Endodermal cell (in vitro differentiated cells): ENCODE measurements around the gene SLC6A18. TPM values are rescaled to one million over a fixed set of nuclear protein-coding genes. Genes with fewer than 3 reads are reported as not detected.

Source experiments
- DNase-seq: peaks from one replicate; pipeline ENCODE4 v3.0.0-alpha.2; 2017
- H3K27ac ChIP-seq: 2 replicates; pipeline ENCODE4 v1.5.1; 2013; ENCODE audit warnings: mild to moderate bottlenecking, low read depth, low read length, moderate library complexity
- H3K27me3 ChIP-seq: 2 replicates; pipeline ENCODE4 v1.6.1; 2013; ENCODE audit warnings: mild to moderate bottlenecking, low read length, moderate library complexity; ENCODE audit not compliant: insufficient read depth, control insufficient read depth, poor library complexity, severe bottlenecking
- H3K36me3 ChIP-seq: 2 replicates; pipeline ENCODE4 v1.7.0; 2013; ENCODE audit warnings: mild to moderate bottlenecking, low read length, moderate library complexity; ENCODE audit not compliant: control insufficient read depth, insufficient read depth
- H3K4me1 ChIP-seq: one replicate; pipeline ENCODE4 v1.7.0; 2013; ENCODE audit warnings: low read length; ENCODE audit not compliant: control insufficient read depth, insufficient read depth
- H3K4me3 ChIP-seq: 2 replicates; pipeline ENCODE4 v1.5.1; 2013; ENCODE audit warnings: mild to moderate bottlenecking, low read length, moderate library complexity
- H3K9ac ChIP-seq: 2 replicates; pipeline ENCODE4 v1.6.1; 2013; ENCODE audit warnings: mild to moderate bottlenecking, low read length, moderate library complexity; ENCODE audit not compliant: poor library complexity, severe bottlenecking; ENCODE audit errors: extremely low read depth
- H3K9me3 ChIP-seq: 2 replicates; pipeline ENCODE4 v1.6.1; 2013; ENCODE audit warnings: mild to moderate bottlenecking, low read length, moderate library complexity; ENCODE audit not compliant: control insufficient read depth
- H3K27ac Mint-ChIP-seq: 2 replicates; pipeline ENCODE4 v1.8.0; 2020; ENCODE audit warnings: mixed read lengths
- H3K27me3 Mint-ChIP-seq: 2 replicates; pipeline ENCODE4 v1.8.0; 2021; ENCODE audit warnings: mild to moderate bottlenecking, mixed read lengths; ENCODE audit not compliant: insufficient read depth
- H3K36me3 Mint-ChIP-seq: 2 replicates; pipeline ENCODE4 v1.8.0; 2020; ENCODE audit warnings: low read depth, mixed read lengths
- H3K4me1 Mint-ChIP-seq: 2 replicates; pipeline ENCODE4 v1.8.0; 2020; ENCODE audit warnings: mixed read lengths
- H3K4me3 Mint-ChIP-seq: 2 replicates; pipeline ENCODE4 v1.8.0; 2020; ENCODE audit warnings: mild to moderate bottlenecking, moderate library complexity, mixed read lengths
- H3K9me3 Mint-ChIP-seq: 2 replicates; pipeline ENCODE4 v1.8.0; 2020; ENCODE audit warnings: mild to moderate bottlenecking, mixed read lengths
- WGBS, 2 experiments: methylation state at CpG; one replicate each; pipeline versions ENCODE4 v1.1.5 to v1.1.7; 2013; ENCODE audit warnings: missing lambda C conversion rate in 2 of 2, mixed read lengths in 1 of 2; ENCODE audit not compliant: insufficient coverage in 1 of 2, insufficient read length in 1 of 2; 5-methylcytosine and 5-hydroxymethylcytosine counted together
- total RNA-seq, 2 donors: library from RNA; stranded (reverse); fragmentation: NEBNext Ultra II Directional in 1 of 2; extraction: Animal tissue kit (Norgen Biotek cat#: 25700) in 1 of 2; gene quantifications; 2 replicates in 1 of 2; 3 replicates in 1 of 2; pipeline ENCODE4 v1.2.1, GENCODE V29; 2021
- TF ChIP-seq, protein P1 (sequence below): fragments of 200-600 bp; sonication (generic); conservative IDR thresholded peaks from 2 replicates; pipeline ENCODE4 v1.5.0; 2021; ENCODE audit warnings: antibody characterized with exemption, mild to moderate bottlenecking

SLC6A18 gene
- total RNA-seq, 2 donors from 2014 or later: not detected

GRCh38 chr5:1230551-1230950 lies 5.4 kb downstream of the SLC6A18 start:
- TF ChIP-seq, protein P1, sequence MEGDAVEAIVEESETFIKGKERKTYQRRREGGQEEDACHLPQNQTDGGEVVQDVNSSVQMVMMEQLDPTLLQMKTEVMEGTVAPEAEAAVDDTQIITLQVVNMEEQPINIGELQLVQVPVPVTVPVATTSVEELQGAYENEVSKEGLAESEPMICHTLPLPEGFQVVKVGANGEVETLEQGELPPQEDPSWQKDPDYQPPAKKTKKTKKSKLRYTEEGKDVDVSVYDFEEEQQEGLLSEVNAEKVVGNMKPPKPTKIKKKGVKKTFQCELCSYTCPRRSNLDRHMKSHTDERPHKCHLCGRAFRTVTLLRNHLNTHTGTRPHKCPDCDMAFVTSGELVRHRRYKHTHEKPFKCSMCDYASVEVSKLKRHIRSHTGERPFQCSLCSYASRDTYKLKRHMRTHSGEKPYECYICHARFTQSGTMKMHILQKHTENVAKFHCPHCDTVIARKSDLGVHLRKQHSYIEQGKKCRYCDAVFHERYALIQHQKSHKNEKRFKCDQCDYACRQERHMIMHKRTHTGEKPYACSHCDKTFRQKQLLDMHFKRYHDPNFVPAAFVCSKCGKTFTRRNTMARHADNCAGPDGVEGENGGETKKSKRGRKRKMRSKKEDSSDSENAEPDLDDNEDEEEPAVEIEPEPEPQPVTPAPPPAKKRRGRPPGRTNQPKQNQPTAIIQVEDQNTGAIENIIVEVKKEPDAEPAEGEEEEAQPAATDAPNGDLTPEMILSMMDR: no peak
- 91 to 95% methylated on average over 15 to 17 of the region's 17 CpGs for WGBS, 2 experiments
- no peaks in the 10 kb centered on the region for H3K36me3 Mint-ChIP-seq

GRCh38 chr5:1231354-1231905 lies 6.2 kb downstream of the SLC6A18 start:
- Histone ChIP-seq H3K4me1 (no peaks in the 10 kb centered on the region), H3K36me3 (no peaks in the 10 kb centered on the region), H3K4me3 (no peak overlapping the region), H3K9ac (no peak overlapping the region), H3K27ac (no peak overlapping the region), H3K9me3 (no peaks in the 10 kb centered on the region), H3K27me3 (no peaks in the 10 kb centered on the region)
- Mint-ChIP-seq H3K9me3 (peaks cover 2% of the 10 kb centered on the region), H3K4me1 (no peaks in the 10 kb centered on the region), H3K36me3 (no peaks in the 10 kb centered on the region), H3K27me3 (no peaks in the 10 kb centered on the region), H3K27ac (no peak overlapping the region), H3K4me3 (no peak overlapping the region)
- no peak for DNase-seq
- TF ChIP-seq, protein P1: no peak
- 89% methylated on average over 10 to 13 of the region's 13 CpGs for WGBS, 2 experiments

More at GRCh38 chr5:1230551-1230950, 5.4 kb downstream of the SLC6A18 start:
- Histone ChIP-seq H3K9me3 (no peaks in the 10 kb centered on the region), H3K4me3 (no peak overlapping the region), H3K36me3 (no peaks in the 10 kb centered on the region), H3K9ac (no peak overlapping the region), H3K27me3 (no peaks in the 10 kb centered on the region), H3K4me1 (no peaks in the 10 kb centered on the region), H3K27ac (no peak overlapping the region)
- no peaks in the 10 kb centered on the region for H3K4me1 Mint-ChIP-seq
- no peaks in the 10 kb centered on the region for H3K9me3 Mint-ChIP-seq
- H3K4me3 Mint-ChIP-seq: no peak overlapping the region
- no peaks in the 10 kb centered on the region for H3K27me3 Mint-ChIP-seq
- no peak overlapping the region for H3K27ac Mint-ChIP-seq
- no peak for DNase-seq

DNA sequence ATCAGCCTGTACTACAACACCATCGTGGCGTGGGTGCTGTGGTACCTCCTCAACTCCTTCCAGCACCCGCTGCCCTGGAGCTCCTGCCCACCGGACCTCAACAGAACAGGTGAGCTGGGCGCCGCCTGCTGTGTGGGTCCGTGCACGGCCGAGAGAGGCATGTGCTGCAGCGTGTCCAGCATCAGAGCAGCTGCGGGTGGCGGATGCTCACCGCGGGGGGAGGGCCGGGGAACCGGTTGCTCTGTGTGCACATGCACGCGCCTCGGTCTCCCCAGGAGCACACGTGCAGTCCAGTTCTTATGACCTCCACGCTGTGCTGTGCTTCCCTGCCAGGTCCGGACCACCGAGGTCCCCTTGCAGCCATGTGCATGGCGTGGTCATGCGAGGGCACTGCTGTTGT lies 7.6 kb downstream of the SLC6A18 start:
- no peak overlapping the region for H3K27ac ChIP-seq
- WGBS, 2 experiments: 92 to 94% methylated on average over 23 to 25 of the region's 25 CpGs
- H3K36me3 Mint-ChIP-seq: no peaks in the 10 kb centered on the region
- no peaks in the 10 kb centered on the region for H3K36me3 ChIP-seq
- TF ChIP-seq, protein P1: no peak
- H3K9ac ChIP-seq: no peak overlapping the region
- no peaks in the 10 kb centered on the region for H3K27me3 ChIP-seq
- DNase-seq: no peak
- H3K27ac Mint-ChIP-seq: no peak overlapping the region
- no peaks in the 10 kb centered on the region for H3K9me3 ChIP-seq
- H3K4me1 ChIP-seq: no peaks in the 10 kb centered on the region
- H3K4me3 ChIP-seq: no peak overlapping the region
- H3K9me3 Mint-ChIP-seq: peaks cover 5% of the 10 kb centered on the region
- H3K4me3 Mint-ChIP-seq: no peak overlapping the region
- no peaks in the 10 kb centered on the region for H3K4me1 Mint-ChIP-seq
- H3K27me3 Mint-ChIP-seq: no peaks in the 10 kb centered on the region
